Activated CD8-positive, alpha-beta T cell treated with anti-CD3 and anti-CD28 coated beads for 36 hours (primary cell): ENCODE data around the gene KCNK7. TPM values are rescaled to one million over a fixed set of nuclear protein-coding genes. Genes with fewer than 3 reads are reported as not detected.
A peak's percentile ranks its signal among the peaks of the same experiment; 100 is the strongest.

Experiments used
- ATAC-seq: fragments of 200-7000 bp; cut with Tn5 transposase; one replicate; pipeline ENCODE4 v1.10.0; 2021; ENCODE audit warnings: mild to moderate bottlenecking, moderate library complexity
- CTCF ChIA-PET: fragments of 350-600 bp; sonication (Branson Sonifier 250); formaldehyde crosslinking; loops from one replicate; lab custom pipeline; 2021; ENCODE audit warnings: antibody characterized with exemption; lab: Charles Lee
- POLR2A ChIA-PET: fragments of 350-600 bp; sonication (Branson Sonifier 250); formaldehyde crosslinking; loops from one replicate; lab custom pipeline; 2021; ENCODE audit warnings: antibody characterized with exemption; lab: Charles Lee
- DNase-seq: peaks from one replicate; pipeline ENCODE4 v3.0.0-alpha.2; 2020
- H3K27ac Mint-ChIP-seq: one replicate; pipeline ENCODE4 v1.8.0; 2021; ENCODE audit warnings: mild to moderate bottlenecking, mixed read lengths
- H3K27me3 Mint-ChIP-seq: one replicate; pipeline ENCODE4 v1.8.0; 2021; ENCODE audit warnings: mixed read lengths
- H3K36me3 Mint-ChIP-seq: one replicate; pipeline ENCODE4 v1.8.0; 2021; ENCODE audit warnings: low read depth, mixed read lengths
- H3K4me1 Mint-ChIP-seq: one replicate; pipeline ENCODE4 v1.8.0; 2021; ENCODE audit warnings: low read depth, mixed read lengths
- H3K4me3 Mint-ChIP-seq: one replicate; pipeline ENCODE4 v1.8.0; 2021; ENCODE audit warnings: mild to moderate bottlenecking, moderate library complexity, mixed read lengths
- H3K9me3 Mint-ChIP-seq: one replicate; pipeline ENCODE4 v1.8.0; 2021; ENCODE audit warnings: mixed read lengths
- intact Hi-C: fragments of 100-400 bp; cut with micrococcal nuclease; formaldehyde crosslinking; loops from one replicate; pipeline ENCODE4 v1.10.0; 2022
- total RNA-seq, 2 experiments: library from RNA; stranded (reverse); gene quantifications; one replicate each; pipeline ENCODE4 v1.2.3, GENCODE V29; 2021
- TF ChIP-seq, protein P1 (sequence below): fragments of 200-600 bp; IDR thresholded peaks from one replicate; pipeline ENCODE4 v1.8.0; 2022; ENCODE audit warnings: antibody characterized with exemption, mild to moderate bottlenecking

Gene KCNK7
- total RNA-seq, 2 experiments from 2014 or later: 0.77 TPM; not detected in 1

DNA sequence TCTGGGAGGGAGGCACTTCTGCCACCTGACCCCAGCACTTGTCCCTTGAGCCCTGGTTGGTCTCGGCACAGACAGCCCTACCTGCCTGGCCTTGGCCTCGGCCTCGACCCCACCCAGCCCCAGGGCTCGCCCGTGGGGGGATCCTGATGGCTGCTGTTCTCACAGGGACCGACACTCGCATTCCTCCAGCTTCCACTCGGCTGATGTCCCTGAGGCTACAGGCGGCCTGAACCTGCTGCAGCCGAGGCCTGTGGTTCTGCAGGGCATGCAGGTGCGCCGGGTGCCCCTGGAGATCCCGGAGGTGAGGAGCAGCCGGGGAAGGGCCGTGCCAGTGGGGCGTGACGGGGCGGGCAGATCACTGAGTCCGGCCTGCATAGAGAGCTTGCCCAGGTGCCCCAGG lies 25.1 kb upstream of the KCNK7 start:
- peaks cover 21% of the 10 kb centered on the region for H3K4me1 Mint-ChIP-seq

DNA sequence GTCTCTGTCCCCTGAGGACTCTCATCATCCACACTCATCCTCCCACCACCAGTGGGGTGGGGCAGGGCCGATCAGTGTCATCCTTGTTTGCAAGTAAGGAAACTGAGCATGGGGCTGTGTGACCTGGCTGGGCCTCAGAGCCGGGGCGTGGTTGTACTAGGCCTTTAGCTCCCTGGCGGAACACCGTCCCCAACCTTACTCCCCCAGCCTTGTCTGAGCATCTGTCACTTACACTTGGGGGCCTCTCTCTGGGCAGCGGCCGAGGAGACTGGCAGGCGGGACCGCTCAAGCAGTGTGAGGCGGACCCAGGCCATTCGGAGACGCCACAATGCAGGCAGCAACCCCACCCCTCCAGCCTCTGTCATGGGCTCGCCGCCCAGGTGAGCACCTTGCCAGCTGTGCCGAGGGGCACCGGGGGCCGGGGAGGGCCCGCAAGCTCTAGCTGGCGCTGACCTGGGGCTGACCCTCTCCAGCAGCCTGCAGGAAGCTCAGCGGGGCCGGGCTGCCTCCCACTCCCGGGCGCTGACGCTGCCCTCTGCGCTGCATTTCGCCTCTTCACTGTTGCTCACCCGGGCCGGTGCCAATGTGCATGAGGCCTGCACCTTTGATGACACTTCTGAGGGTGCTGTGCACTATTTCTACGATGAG lies 23.8 kb upstream of the KCNK7 start:
- Mint-ChIP-seq H3K36me3 (peaks cover 38% of the 10 kb centered on the region), H3K4me3 (no peak overlapping the region), H3K27ac (no peak overlapping the region), H3K4me1 (peaks cover 21% of the 10 kb centered on the region), H3K27me3 (no peaks in the 10 kb centered on the region), H3K9me3 (no peaks in the 10 kb centered on the region)
- POLR2A ChIA-PET: interaction anchor here (0.6 to 5.3 kb wide), 5 partner anchors 12 to 139 kb away, joined by 3 to 39 read pairs (median 3); partner anchors contain the start of gene SIPA1
- intact Hi-C loops: no loop called here
- no peak for DNase-seq
- no peak for ATAC-seq
- CTCF ChIA-PET: interaction anchor here (0.6 kb wide), 1 partner anchor 276 kb away, joined by 3 read pairs; no protein-coding TSS in a partner anchor
- TF ChIP-seq, protein P1, sequence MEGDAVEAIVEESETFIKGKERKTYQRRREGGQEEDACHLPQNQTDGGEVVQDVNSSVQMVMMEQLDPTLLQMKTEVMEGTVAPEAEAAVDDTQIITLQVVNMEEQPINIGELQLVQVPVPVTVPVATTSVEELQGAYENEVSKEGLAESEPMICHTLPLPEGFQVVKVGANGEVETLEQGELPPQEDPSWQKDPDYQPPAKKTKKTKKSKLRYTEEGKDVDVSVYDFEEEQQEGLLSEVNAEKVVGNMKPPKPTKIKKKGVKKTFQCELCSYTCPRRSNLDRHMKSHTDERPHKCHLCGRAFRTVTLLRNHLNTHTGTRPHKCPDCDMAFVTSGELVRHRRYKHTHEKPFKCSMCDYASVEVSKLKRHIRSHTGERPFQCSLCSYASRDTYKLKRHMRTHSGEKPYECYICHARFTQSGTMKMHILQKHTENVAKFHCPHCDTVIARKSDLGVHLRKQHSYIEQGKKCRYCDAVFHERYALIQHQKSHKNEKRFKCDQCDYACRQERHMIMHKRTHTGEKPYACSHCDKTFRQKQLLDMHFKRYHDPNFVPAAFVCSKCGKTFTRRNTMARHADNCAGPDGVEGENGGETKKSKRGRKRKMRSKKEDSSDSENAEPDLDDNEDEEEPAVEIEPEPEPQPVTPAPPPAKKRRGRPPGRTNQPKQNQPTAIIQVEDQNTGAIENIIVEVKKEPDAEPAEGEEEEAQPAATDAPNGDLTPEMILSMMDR: no peak

More for the DNA sequence above, 25.1 kb upstream of the KCNK7 start:
- Mint-ChIP-seq H3K27me3 (no peaks in the 10 kb centered on the region), H3K36me3 (peaks cover 38% of the 10 kb centered on the region), H3K9me3 (no peaks in the 10 kb centered on the region), H3K27ac (no peak overlapping the region), H3K4me3 (no peak overlapping the region)
- TF ChIP-seq, protein P1: no peak
- ChIA-PET CTCF (no interaction called here), POLR2A (no interaction called here)
- intact Hi-C loops: no loop called here
- DNase-seq: no peak
- ATAC-seq: no peak

DNA sequence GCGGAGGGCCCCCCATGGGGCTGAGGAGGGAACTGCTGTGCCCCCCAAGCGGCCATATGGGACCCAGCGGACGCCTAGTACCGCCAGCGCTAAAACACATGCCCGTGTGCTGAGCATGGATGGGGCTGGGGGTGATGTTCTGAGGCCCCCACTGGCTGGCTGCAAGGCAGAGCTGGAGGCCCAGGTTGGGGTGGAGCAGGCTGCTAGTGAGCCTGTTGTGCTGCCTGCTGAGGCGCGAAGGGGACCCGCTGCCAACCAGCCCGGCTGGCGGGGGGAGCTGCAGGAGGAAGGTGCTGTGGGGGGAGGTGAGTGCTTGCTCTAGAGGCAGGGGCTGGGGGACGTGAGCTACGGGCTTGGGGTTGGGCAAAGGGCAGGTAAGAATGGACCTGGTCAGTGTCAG lies 23.2 kb upstream of the KCNK7 start:
- Mint-ChIP-seq H3K36me3 (peaks cover 35% of the 10 kb centered on the region), H3K4me1 (peaks cover 21% of the 10 kb centered on the region), H3K9me3 (no peaks in the 10 kb centered on the region), H3K27ac (no peak overlapping the region), H3K4me3 (no peak overlapping the region), H3K27me3 (no peaks in the 10 kb centered on the region)
- TF ChIP-seq, protein P1: no peak
- intact Hi-C loops: no loop called here
- POLR2A ChIA-PET: interaction anchor here (0.7 to 5.3 kb wide), 4 partner anchors 12 to 35 kb away, joined by 3 to 39 read pairs (median 4); partner anchors contain the start of gene SIPA1
- CTCF ChIA-PET: interaction anchor here (1.4 kb wide), 1 partner anchor 14 kb away, joined by 5 read pairs; no protein-coding TSS in a partner anchor
- DNase-seq: no peak
- ATAC-seq: no peak

DNA sequence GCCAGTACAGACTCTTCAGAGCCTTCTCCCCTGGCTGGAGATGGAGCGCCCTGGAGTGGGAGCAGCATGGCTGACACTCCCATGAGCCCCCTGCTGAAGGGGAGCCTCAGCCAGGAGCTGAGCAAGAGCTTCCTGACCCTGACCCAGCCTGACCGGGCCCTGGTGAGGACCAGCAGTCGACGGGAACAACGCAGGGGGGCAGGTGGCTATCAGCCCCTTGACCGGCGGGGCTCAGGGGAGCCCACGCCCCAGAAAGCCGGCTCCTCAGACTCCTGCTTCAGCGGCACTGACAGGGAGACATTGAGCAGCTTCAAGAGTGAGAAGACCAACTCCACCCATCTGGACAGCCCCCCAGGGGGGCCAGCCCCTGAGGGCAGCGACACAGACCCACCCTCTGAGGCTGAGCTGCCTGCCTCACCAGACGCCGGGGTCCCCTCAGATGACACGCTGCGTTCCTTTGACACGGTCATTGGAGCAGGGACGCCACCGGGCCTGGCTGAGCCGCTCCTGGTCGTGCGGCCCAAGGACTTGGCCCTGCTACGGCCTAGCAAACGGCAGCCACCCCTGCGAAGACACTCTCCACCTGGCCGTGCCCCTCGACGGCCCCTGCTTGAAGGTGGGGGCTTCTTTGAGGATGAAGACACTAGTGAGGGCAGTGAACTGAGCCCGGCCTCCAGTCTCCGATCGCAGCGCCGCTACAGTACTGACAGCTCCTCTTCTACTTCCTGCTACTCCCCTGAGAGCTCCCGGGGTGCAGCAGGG lies 22.6 kb upstream of the KCNK7 start:
- Mint-ChIP-seq H3K9me3 (no peaks in the 10 kb centered on the region), H3K27ac (peak overlapping the region; percentile 74), H3K4me3 (peak overlapping the region; percentile 93), H3K36me3 (peaks cover 34% of the 10 kb centered on the region), H3K4me1 (peaks cover 22% of the 10 kb centered on the region), H3K27me3 (no peaks in the 10 kb centered on the region)
- ChIA-PET POLR2A (interaction anchor here (0.7 to 5.3 kb wide), 5 partner anchors 11 to 41 kb away, joined by 4 to 39 read pairs (median 5); partner anchors contain the start of gene SIPA1), CTCF (interaction anchor here (1.2 to 2.4 kb wide), 3 partner anchors 8 to 15 kb away, joined by 3 to 12 read pairs (median 5); no protein-coding TSS in a partner anchor)
- TF ChIP-seq, protein P1: no peak
- no peak for DNase-seq
- ATAC-seq: no peak
- intact Hi-C loops: no loop called here
